Posterior vena cava (tissue), 2 donors: Measurements from ENCODE around the gene BLVRA. TPM values are rescaled to one million over a fixed set of nuclear protein-coding genes. Genes with fewer than 3 reads are reported as not detected.

Source experiments
- DNase-seq: peaks from one replicate; pipeline ENCODE4 v3.0.0-alpha.2; 2020; ENCODE audit warnings: low spot score
- intact Hi-C, 2 donors: fragments of 100-400 bp; cut with DNase I; formaldehyde crosslinking; loops; one replicate each; pipeline versions ENCODE4 v1.14.1 to v1.14.2; 2022 to 2023
- total RNA-seq, 2 donors: library from RNA; stranded (reverse); fragmentation: NEBNext Ultra II Directional; extraction: Animal tissue kit (Norgen Biotek cat#: 25700); gene quantifications; one replicate each; pipeline ENCODE4 v1.2.1, GENCODE V29; 2021
- donor health status: DM: yes; HTN: yes; CAD: no.
- donor health status: DM: yes; HTN: yes; CAD: no.

Gene BLVRA
- total RNA-seq, 2 donors from 2014 or later = 54.2 to 63.0 TPM

DNA sequence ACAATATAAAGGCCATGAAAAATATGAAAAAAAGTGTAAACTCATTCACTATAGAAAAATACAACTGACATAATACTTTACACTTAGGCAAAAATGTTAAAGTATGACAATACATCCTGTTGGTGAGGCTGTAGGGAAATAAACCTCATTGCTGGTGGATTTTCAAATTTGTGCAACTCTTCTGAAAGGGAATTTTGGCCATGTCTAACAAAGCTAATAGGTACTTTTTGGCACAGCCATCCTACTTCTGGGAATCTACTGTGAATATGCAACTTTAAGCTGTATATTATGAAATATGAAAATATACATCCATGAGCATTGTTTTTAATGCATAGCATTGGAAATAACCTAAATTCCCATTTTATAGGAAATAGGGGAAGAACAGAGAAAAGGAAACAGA is 15.8 kb upstream of the BLVRA start:
- DNase-seq = no peak
- intact Hi-C loops = no loop called here

DNA sequence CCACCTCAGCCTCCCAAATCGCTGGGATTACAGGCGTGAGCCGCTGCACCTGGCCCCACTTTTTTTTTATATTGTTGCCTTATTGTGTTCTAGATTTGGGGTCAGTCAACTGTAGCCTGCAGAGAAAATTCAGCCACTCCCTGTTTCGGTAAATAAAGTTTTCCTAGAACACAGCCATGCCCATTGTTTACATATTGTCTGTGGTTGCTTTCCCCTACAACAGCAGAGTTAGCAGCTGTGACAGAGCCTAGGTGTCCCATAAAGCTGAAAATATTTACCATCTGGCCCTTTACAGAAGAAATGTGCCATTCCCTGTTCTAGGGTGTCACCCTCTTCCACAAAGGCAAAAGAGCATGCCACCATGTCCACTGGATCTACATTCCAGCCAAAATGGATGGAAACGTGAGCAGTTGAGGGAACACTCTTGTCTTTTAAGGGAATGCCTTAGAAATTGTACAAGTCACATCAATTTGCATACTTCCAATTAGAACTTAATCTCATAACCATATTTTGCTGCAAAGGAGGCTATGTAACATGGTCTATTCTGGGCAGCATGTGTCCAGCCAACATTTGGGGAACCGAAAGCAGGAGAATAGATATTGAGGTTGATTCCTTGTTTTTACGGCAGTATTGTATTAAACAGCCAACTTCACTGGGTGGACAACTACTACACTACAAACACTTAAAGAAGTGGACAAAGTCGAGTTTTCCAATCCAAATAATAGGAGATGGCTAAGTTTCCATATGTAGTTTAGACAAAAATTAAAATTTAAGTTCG is 11.0 kb upstream of the BLVRA start:
- DNase-seq = no peak
- intact Hi-C loops = no loop called here

- intact Hi-C loops = no loop called here
- DNase-seq = no peak
Measured at GRCh38 chr7:43749383-43749940, 9.0 kb upstream of the BLVRA start.

- DNase-seq = no peak
- intact Hi-C loops = no loop called here
Measured at GRCh38 chr7:43750016-43750887, 8.2 kb upstream of the BLVRA start.

DNA sequence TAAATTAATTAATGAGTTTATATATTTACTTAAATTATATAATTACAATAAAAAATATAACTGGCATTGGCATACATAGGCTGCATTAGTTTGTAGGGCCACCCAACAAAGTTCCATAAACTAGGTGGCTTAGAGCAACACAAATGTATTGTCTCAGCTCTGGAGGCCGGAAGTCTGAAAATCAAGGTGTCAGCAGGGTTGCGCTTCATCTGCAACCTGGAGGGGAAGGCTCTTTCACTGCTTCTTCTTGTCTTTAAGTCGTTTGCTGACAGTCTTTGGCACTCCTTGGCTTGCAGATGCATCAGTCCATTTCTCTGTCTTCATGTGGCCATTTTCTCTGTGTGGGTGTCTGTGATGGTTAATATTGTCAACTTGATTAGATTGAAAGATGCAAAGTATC is 6.1 kb upstream of the BLVRA start:
- intact Hi-C loops = no loop called here
- no peak for DNase-seq

DNA sequence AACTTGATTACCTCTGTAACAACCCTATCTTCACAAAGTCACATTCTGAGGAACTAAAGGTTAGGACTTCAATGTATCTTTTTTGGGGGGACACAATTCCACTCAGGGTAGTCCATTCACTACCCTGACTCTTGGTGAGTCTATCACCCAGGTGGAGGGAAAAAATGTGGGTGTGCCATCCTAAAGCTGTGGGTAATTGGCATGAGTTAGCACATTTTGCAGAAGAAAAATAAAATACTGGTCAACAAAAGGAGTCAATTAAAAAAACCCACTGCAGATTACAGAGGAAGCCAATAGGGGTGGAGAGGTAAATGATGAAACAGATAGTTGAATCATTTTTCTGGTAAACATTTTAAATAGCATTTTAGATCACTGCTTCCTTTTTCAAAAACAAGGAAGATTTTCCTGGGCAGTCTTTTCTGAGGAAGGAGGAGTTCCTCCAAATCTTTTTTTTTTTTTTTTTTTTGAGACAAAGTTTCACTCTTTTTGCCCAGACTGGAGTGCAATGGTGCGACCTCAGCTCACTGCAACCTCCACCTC is 5.1 kb upstream of the BLVRA start:
- intact Hi-C loops = no loop called here

GRCh38 chr7:43753843-43754242 is 4.6 kb upstream of the BLVRA start:
- intact Hi-C loops = no loop called here

More for the DNA sequence above, 5.1 kb upstream of the BLVRA start:
- no peak for DNase-seq

DNA sequence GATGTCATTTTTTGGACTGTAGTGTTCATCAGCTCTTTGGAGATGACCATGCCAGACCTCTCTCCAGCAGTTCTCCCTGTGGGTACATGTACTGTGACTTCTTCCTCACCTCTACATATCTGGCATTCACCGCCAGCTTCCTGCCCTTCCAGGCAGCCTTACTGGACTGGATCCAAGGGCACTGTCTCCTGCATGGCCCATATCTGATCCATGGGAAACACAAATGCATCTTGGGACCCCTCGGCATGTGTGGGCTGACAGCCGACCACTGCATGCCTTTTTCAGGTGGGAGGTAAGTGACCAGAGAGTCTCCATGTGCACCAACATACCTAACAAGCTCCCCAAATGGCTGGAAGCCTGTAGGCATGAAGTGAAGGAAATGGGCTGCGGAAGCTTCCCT is 3.9 kb upstream of the BLVRA start:
- DNase-seq = no peak
- intact Hi-C loops = no loop called here

More at GRCh38 chr7:43753843-43754242, 4.6 kb upstream of the BLVRA start:
- no peak for DNase-seq

DNA sequence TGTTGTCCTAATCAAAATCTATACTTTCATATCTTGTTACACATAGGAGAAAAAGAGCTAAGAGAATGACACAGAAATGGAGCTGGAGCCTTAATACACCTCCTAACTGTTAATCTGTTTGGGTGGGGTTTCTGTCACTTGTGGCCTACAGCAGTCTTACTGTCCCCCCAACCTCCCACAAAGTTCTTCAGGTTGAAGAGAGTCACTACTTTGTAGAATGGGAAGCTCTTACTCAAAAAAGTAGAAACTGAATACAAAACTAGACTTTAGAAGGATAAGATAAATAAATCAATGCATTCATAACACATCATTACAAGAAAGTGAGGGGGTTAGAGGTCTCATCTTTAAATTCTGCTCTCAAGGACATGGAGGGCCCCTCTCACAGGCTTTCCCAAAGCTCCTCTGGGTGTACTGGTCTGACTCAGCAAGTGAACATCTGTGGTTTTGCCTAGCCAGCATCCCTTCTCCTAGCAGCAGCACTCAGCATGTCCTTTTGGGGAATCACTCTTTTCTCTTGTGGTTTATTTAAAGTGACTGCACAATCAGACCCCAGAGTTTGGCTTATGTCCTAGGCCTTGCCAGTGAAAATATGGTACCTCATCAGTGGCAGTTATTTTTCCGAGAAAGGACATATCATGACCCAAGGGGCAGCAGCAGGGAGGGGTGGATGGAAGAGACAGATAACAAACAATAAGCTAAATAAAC is 2.0 kb upstream of the BLVRA start:
- no peak for DNase-seq
- intact Hi-C loops = no loop called here

DNA sequence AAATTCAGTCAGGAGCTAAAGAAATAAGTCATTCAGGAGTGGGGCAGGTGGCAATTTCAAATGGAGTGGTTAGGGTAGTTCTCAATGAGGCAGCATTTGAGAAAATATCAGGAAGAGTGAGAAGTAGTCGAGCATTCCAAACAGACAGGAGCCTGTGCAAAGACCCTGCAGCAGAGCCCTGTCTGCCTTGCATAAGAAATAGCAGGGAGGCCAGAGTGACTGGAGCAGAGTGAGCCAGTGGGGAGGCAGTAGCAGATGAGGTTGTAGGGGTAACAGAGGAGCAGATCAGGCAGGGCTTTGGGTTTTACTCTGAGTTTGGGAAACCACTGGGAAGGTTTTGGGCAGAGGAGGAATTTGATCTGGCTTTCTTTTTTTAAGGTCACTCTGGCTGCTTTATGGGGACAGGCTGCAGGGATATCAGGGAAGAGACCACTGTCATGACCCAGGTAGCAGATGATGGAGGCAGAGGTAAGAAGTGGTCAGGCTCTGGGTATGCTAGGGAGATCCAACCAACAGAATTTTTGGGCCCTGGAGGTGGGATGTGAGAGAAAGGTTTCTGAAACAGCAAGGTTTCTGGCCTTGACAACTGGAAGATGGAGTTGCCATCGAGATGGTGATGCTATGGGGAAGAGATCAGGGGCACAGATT is 1.3 kb upstream of the BLVRA start:
- no peak for DNase-seq
- intact Hi-C loops = no loop called here

- peak; percentile 85 for DNase-seq
- intact Hi-C loops = no loop called here
Measured at GRCh38 chr7:43758822-43759683, 573 bp downstream of the BLVRA start.

GRCh38 chr7:43760861-43761260 is 2.4 kb downstream of the BLVRA start:
- intact Hi-C loops = no loop called here
- DNase-seq = no peak

DNA sequence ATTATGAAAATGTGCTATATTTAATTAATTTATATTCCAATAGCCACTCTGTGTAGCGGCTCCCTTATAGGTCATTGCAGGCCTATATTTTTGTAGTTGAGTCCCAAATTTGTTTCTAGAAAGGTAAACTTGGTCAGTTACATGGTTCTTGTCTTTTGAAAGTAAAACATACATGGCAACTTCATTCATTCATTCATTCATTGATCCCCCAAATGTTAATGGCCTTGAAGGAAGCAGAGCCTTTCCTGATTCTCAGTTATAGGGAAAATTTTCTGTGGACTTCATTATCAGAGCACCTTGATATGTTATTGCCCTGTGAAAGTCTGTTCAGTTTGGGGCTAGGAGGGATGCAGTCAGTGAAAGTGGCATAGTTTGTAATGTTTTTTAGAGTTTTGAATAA is 2.9 kb downstream of the BLVRA start:
- DNase-seq = no peak

DNA sequence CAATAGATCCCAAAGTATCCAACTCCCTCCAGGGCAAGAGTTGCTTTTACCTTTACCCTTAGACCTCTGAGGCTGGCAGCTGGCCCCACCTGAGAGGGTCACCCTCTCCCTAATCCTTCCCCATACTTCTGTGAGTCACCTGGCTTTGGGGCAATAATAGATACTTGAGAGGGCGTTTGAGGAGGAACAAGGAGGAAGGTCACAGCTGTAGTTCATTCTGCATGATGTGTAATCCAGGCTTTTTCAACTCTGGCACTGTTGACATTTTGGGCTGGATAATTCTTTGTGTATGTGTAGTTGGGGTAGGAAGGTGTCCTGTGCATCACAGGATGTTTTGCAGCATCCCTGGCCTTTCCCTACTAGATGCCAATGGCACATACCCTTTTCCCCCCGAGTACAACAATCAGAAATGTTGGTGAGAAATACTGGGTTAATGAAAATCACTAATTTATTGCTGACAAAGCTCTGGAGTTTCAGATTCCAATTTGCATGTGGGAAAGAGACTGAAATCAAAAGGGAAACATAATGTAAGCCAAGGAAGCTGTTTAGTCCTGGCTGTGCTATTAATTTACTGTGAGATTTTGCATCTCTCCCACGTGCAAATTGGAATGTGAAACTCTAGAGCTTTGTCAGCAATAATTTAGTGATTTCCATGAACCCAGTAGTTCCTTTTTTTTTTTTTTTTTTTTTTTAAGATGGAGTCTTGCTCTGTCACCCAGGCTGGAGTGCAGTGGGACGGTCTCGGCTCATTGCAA is 3.6 kb downstream of the BLVRA start:
- DNase-seq = no peak
- intact Hi-C loops = no loop called here

More for the DNA sequence above, 2.9 kb downstream of the BLVRA start:
- intact Hi-C loops = no loop called here

DNA sequence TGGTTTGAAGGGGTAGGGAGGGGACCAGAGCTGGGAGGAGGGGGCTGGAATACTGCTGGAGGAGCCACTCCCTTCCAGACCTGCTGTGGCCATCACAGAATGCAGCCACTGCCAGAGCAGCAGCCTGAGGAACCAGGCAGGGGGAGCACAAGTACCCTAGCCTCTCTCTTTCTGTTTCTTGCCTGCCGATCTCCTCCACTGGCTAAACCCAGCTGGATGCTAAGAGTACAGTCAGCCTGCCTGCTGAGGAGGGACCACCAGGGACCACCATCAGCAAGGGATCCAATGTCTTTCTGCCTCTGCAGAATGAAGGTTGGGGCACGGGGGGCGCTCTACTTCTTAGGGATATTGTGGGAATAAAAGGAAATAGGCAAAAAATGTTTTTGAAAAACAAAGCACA is 4.7 kb downstream of the BLVRA start:
- no peak for DNase-seq
- intact Hi-C loops = no loop called here

GRCh38 chr7:43764039-43764761 is 5.7 kb downstream of the BLVRA start:
- DNase-seq = peak; percentile 10
- intact Hi-C loops = no loop called here
